ENCODE data around the gene TEDC2.
"Not testable (repeated sequence)": the region's sequence is repeated elsewhere in the genome, so short reads cannot be mapped to it uniquely, and the experiment has no call there.

TEDC2 gene

DNA sequence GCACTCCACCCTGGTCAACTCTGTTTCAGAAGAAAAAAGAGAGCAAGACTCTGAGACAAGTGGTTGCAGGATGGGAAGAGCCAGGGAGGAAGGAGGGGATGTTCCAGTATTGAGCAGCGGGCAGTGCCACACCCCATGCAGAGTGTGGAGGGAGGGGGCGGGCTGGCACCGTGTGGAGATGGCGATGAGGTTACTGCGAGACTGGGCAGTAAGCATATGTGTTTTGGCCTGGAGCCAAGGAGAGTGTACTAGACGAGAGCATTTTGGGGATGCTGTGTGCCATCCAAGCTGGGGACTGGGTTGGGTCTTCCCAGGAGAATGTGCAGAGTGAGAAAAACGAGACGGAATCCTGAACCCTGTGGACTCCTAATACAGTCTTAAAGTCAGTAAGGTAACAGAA lies 18.4 kb downstream of the TEDC2 start:
- DNase-seq: no peak

DNA sequence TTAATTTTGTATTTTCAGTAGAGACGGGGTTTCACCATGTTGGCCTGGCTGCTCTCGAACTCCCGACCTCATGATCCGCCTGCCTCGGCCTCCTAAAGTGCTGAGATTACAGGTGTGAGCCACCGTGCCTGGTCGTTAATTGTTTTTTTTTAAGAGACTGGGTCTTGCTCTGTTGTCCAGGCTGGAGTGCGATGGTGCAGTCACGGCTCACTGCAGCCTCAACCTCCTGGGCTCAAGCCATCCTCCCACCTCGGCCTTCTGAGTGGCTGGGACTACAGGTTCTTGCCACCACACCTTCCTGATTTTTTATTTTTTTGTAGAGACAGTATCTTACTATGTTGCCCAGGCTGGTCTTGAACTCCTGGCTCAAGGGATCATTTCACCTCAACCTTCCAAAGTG lies 20.1 kb downstream of the TEDC2 start:
- not testable (repeated sequence) for DNase-seq

DNA sequence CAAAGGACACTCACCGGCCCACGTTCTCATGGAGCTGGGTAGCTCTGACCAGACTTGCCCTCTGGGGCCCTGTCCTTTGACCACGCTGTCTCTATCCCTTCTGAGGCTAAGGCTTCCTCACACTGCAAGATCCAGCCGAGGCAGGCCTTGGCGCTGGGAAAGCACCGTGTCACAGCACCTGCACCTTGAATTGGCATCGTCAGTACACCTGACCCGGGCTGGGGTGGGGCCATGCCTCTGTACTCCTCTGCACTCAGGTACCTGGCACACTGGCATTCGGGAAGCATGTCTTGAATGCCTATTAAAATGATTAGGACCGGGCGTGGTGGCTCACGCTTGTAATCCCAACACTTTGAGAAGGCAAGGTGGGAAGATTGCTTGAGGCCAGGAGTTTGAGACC lies 21.0 kb downstream of the TEDC2 start:
- DNase-seq: no peak

DNA sequence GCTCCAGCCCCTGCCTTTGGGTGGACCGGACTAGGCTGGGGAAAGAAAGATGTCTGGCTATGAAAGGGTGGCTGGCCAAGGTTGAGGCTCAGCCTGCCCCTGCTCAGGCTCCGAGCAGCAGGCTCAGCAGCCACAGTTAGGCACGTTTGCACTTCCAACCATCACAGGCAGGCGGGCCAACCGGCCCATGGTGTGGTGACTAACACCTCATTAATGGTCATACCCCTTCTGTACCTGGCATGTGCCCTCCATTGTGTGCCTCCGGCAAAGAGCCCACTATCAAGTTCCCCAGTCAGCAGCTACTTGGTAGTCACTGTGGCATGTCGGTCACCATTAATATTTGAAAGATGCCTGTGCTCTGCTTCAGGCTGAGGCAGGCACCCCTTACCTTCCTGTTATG lies 21.8 kb downstream of the TEDC2 start:
- no peak for DNase-seq

DNA sequence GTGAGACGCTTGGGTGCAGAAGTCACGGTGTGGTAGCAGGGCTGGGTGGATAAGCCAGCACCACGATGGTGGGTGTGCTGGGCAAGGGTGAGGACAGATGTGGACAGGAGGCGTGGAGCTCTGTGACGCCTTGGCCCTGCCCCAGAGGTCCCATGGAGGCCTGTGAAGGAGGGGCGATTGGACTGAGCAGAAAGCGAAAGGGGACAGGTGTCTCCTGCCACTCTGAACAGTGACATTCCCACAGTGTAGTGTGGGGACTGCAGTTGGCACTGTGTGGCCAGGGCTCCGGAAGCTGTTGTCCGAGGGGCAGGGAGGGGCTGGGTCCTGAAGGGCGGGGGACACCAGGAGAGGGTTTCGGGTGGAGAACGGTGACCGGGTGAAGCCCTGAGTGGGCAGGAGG lies 22.3 kb downstream of the TEDC2 start:
- no peak for DNase-seq

DNA sequence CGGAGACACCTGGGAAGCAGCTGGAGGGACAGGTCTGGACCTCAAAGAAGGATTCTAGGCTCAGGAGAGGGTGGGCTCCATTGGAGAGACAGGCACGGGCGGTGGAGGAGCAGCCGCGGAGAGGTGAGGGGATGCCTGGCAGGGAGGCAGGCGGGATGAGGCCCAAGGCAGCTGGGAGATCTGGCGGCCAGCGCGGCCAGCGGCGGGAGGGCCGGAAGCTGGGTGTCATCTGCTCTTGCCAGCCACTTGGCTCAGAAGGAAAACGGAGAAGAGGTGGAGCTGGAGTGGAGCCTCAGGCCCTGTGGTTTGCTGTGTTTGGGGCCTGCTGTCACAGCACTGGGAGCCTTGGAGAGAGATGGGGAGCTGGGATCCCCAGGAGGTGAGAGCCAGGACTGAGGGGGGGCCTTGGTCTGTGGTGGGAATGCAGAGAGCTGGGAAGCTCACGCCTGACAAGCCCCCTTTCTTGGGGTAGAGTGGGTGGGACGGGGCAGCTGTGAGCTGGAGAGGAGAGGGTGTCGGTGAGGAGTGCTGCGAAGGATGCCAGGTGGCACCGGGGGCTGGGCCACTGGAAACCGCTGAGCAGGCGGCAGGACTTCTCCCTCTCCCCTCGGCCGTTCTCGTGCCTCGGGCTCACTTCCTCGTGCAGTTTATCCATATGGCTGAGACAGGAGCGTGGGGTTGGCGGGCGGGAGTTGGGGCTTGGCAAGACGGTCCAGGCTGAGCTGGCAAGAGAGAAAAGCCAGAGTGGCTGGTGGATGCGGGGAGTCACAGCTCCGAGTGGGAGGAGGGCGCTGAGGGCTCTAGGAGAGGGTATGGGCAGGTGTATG lies 23.0 kb downstream of the TEDC2 start:
- no peak for DNase-seq

DNA sequence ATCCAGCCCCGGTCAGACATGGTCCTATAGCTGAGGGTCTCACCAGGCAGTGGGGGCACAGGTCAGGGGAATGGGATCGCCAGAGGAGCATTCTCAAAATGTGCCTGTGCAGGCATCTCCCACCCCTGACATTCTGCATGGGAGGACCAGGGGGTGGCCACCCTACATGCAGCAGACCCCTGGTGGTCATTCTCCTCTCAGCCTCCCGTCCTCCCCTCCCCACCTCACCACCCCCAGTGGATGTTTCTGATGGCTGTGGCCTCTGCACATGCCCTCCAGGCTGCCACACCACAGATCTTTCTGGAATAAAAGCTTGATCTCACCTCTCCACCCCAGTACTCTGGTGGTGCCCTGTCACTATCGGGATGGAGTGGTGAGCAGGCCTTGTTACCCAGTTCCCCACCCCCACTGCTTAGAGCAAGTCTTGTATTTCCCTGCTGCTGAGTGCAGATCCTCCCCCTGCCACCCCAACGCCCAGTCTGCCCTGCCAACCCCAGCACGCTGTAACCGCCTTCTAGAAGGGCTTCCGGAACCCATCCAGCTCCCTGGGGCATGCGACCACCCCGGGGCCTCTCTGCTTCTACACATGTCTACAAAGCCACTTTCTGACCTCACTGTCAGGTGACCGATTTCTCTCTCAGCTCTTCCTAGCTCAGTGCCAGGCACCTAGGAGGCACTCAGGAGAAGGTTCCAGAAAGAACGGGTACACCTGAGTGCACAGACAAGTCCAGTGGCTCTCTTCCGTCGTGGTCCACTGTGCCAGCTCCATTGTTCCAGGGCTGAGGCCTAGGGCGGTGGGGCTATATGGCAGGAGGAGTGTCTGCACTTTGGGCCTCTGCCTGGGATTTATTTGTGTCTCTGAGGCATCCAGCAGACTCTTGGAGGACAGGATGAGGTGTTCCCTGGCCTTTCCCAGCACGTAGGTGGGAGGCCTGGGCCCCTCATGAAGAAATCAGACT lies 24.3 kb downstream of the TEDC2 start:
- no peak for DNase-seq

DNA sequence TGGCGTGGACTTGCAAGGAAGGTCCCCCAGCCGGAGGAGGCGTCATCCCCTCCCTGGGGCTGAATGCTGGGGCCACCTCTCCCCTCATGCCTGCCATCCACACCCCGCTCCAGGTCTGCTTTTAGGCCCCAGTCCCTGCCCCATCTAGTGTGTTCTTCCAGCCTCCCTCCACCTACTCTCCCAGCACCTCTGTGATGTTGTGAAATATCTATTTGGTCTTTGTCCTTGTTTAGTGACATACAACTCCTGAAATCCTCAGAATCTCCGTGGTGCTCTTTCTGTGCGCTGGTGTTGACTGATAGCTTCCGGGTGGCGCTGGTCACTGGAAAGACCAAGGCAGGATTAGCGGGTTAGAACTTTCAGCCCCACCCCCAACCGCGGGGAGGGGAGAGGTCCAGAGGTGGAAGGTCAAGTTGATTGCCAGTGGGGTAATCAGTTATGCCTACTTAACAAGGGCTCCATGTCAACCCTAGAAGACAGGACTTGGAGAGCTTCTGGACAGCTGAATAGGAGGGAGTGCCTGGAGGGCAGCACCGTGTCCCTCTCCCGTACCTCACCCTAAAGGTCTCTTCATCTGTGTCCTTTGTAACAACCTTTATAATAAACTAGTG lies 25.1 kb downstream of the TEDC2 start:
- DNase-seq: no peak

DNA sequence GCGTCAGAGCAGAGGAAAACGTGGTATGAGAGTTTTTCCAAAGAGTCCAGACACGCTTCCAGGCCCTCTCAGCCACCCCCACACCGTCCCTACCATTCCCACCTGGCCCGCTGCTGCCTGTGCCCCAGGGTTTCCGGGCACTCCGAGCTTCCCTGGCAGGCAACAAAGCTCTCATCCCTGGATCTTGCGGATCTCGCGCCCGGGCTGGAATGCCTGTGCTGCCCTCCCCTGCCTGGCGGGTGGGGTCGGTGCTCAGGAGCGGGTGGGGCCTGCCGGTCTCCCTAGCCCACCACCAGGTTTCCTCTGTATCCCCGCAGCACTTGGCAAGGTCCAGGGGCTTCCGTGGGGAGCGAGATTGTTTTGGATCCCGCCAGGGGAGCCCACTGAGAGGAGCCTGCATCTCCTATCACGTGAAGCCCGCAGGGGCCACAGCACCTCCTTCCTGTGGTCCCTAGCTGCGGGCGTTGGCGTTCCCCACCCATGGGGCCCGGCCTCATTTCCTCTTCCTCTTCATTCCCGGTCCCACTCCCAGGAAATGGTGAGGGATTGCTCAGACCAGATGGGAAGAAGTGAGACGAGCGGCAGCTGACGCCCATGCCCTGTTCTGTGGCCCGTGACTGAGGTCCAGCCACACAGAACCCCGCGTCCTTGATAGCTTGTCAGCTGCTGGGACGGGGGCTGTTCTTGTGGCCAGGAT lies 26.1 kb downstream of the TEDC2 start:
- DNase-seq: no peak

DNA sequence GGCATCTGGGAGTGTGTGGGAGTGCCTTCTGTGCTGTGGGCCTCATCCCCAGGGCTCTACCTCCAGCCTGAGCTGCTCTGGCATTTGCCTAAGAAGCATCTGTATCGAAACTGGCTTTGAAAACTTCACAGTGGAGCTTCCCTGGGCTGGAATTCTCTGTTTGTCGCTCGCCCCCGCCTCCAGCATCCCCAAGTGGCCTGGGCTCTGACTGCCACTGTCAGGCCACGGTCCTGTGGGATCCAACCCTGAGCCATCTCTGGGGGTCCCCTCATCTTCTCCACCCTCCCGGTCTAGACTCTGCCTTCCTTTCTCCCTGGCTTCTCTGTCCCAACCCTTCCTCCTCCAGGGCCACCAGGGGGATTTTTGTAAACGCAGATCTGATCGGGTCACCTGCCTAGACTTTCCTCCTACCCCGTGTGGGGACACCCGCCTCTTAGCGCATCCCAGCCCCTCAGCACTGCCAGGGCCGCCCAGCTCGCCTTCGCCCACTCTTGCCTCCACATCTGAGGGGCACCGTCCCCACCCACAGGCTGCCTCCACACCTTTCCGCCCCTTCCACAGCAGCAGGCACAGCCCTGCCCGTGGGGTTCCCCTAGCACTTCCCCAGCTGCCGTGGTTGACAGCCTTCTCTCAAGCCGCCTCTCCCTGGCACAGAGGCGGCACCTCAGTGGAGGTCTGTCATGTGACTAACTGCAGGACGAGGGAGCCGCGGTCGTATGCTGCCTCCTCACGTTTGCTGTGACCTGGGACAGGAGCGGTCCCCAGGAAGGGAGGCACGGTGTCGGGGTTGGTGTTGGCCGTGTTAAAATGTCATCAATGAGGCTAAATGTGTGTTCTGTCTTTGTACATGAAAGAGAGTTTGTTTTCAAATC lies 27.0 kb downstream of the TEDC2 start:
- no peak for DNase-seq

DNA sequence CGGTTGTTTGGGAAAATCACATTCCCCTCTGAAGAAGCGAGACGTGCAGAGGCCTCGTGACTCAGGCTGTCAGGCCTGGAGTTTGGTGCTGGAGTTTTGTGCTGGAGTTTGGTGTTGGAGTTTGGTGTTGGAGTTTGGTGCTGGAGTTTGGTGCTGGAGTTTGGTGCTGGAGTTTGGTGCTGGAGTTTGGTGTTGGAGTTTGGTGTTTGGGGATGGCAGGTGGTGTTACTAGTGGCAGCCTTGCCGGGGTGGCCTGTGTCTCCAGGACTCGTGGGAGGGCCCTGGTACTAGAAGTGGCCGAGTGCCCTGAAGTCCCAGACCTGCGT lies 27.6 kb downstream of the TEDC2 start:
- no peak for DNase-seq

DNA sequence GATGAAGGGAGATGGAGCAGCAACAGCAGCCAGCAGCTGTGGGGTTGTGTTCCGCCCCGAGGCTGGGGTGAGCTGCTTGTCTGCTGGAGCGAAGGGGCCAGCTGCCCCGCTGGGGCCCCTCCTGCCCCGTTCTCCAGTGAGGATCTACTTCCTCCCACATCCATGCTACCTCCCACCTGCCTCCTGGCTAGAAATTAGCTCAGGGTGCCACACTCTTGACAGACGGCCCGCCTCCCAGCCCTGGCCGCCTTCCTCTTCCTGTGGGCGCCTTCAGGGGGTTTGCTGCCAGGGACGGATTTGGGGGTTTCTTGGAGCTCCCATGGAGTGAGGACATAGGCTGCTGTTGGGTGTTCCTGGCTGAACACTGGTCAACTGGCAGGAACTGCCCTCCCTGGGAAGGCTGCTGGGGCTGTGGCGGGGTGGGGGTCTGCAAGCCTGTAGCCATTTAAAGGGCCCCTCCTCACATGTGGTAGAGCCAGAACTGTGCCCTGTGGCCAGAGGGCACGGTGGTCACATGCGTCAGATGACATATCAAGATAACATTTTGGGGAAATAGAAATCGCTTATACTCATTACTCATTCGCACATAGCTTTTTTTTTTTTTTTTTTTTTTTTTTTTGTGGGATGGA lies 28.1 kb downstream of the TEDC2 start:
- no peak for DNase-seq

DNA sequence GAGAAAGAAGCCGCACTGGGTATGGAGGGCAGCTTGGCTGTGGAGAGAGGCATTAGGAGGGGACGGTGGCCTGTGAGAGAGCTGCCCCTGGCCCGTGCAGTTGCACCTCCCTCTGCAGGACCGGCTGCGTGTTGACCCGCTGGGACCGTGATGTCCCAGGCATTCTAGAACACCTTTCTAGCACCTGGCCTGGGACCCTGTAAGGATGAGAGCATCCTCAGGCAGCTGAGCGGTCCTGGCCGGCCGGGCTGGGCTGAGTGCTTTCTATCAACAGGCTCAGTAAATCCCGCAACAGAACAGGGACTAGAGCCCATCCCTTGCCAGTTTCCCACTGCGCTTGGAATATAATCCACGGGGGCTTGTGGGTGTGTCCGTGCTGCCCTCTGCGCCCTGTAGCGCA lies 29.7 kb downstream of the TEDC2 start:
- no peak for DNase-seq

DNA sequence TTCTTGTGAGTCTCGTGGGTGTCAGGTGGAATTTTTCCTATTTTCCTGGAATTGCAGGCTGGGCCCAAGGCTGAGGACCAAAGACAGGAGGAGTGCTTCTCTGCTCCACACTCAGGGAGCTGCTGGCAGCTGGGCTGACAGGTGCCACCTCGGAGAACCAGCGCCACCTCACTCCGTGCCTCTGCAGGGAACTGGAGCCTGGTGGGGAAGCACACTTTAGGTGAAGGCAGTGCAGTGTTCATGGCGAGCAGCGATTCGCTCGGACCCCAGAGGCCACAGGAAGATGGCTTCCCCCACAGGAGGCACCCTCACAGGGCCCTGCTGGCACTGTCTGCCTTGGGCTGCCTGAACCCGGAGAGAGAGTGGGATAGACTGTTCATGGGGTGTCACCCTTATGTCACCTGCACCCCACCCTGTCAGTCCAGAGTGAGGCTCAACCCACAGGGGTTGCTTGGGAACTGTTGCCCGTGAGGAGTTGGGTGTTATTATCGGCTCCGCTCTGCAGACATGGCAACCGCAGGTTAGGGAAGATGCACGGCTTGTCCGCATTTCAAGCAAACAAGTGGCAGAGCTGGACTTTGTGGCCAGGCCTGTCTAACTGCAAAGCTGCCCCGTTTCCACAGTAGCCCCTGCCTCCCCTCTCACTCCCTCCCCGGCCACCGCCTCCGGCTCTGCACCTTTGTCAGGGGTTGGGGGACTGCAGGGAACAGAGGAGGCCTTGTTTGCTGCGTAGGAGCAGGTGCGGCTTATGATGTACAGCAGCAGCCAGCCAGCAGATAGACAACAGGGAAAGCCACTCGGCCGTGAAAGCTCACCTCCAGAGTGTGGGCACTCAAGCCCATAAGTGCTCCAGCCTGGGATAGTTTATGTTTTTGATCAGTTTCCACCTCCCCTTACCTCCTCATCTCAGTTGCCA lies 30.5 kb downstream of the TEDC2 start:
- DNase-seq: no peak

DNA sequence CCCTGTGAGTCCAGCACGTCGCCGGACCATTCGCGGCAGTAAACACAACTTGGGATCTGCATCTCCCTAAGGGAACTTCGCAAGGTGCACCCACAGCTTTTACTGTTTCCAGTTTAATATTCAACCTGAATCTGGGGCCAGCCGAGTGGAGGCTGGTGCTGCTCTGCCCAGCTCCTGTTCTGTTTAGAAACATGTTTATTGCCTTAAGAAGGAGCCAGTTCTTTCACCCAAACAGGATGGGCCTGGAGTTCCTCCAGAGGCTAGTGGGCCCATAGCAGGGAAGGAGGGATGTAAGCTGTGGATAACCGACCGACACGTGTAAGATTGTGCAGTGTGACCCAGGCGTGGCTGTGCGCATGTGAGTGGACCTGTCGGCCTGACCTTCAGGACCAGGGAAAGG lies 32.4 kb downstream of the TEDC2 start:
- no peak for DNase-seq

DNA sequence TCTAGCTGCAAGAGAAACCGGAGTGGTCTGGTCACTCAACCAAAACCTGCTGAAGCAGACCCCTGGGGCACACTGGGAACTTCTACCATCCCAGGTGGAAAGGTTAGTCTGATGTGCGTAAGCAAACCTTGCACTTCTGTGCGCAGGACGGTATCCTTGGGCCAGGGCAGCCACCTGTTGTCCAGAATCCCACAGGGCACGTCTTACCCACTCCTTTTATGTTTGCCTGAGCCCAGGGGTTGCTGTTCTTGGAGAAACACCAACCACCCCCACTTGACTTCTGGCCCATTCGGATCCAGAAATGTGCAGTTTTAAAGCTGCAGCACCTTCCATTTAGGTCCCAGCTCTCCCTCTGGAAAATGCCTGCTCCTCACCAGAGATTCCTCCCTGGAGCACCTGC lies 33.7 kb downstream of the TEDC2 start:
- DNase-seq: no peak

DNA sequence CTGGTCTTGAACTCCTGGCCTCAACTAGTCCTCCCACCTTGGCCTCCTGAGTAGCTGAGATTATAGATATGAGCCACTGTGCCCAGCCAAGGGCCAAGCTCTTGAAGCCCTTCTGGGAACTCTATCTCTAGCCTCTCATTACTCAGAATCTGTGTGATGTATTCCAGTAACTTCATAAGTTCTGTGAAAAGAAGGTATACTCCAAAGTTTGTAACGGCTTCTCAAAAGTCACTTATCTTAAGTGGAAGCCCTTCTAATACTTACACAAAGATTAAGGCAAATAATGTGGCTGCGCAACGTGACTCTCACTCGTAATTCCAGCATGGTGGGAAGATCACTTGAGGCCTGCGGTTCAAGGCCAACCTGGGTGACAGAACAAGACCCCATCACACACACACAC lies 34.7 kb downstream of the TEDC2 start:
- no peak for DNase-seq

DNA sequence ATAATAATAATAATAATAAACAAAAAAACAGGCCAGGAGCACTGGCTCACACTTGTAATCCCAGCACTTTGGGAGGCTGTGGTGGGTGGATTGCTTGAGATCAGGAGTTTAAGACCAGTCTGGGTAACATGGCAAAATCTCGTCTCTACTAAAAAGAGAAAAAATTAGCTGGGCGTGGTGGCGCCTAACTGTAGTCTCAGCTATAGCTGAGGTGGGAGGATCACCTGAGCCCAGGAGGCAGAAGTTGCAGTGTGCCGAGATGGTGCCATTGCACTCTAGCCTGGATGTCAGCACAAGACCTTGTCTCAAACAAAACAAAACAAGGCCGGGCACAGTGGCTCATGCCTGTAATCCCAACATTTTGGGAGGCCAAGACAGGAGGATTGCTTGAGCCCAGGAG lies 35.1 kb downstream of the TEDC2 start:
- DNase-seq: no peak

DNA sequence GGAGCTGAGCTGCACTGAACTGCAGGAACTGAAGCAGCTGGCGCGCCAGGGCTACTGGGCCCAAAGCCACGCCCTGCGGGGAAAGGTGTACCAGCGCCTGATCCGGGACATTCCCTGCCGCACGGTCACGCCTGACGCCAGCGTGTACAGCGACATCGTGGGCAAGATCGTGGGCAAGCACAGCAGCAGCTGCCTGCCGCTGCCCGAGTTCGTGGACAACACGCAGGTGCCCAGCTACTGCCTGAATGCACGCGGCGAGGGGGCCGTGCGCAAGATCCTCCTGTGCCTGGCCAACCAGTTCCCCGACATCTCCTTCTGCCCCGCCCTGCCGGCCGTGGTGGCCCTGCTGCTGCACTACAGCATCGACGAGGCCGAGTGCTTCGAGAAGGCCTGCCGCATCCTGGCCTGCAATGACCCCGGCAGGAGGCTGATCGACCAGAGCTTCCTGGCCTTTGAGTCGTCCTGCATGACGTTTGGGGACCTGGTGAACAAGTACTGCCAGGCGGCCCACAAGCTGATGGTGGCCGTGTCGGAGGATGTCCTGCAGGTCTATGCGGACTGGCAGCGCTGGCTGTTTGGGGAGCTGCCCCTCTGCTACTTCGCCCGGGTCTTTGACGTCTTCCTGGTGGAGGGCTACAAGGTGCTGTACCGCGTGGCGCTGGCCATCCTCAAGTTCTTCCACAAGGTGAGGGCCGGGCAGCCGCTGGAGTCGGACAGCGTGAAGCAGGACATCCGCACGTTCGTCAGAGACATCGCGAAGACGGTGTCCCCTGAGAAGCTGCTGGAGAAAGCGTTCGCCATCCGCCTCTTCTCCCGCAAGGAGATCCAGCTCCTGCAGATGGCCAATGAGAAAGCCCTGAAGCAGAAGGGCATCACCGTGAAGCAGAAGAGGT lies 36.6 kb downstream of the TEDC2 start:
- no peak for DNase-seq

Measured in Kasumi-1 (cell line).